Measurements from ENCODE around the gene NID2.

Gene NID2

GRCh38 chr14:52053044-52053443, 15.8 kb downstream of the NID2 start:
- no peak overlapping the region for H3K27ac ChIP-seq
- H3K36me3 ChIP-seq: no peaks in the 10 kb centered on the region
- H3K4me3 ChIP-seq (ENCODE audit: low read depth in 1 of 2, low read length in 1 of 2): no peak overlapping the region
- no peaks in the 10 kb centered on the region for H3K9me3 ChIP-seq
- H3K27me3 ChIP-seq: peaks cover 26% of the 10 kb centered on the region
- H3K4me1 ChIP-seq (ENCODE audit: control insufficient read depth in 1 of 2, insufficient read depth in 1 of 2, low read depth in 1 of 2, low read length in 1 of 2): no peaks in the 10 kb centered on the region
- TF ChIP-seq, protein P1, sequence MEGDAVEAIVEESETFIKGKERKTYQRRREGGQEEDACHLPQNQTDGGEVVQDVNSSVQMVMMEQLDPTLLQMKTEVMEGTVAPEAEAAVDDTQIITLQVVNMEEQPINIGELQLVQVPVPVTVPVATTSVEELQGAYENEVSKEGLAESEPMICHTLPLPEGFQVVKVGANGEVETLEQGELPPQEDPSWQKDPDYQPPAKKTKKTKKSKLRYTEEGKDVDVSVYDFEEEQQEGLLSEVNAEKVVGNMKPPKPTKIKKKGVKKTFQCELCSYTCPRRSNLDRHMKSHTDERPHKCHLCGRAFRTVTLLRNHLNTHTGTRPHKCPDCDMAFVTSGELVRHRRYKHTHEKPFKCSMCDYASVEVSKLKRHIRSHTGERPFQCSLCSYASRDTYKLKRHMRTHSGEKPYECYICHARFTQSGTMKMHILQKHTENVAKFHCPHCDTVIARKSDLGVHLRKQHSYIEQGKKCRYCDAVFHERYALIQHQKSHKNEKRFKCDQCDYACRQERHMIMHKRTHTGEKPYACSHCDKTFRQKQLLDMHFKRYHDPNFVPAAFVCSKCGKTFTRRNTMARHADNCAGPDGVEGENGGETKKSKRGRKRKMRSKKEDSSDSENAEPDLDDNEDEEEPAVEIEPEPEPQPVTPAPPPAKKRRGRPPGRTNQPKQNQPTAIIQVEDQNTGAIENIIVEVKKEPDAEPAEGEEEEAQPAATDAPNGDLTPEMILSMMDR (IDR thresholded peaks at IDR 0.05): no peak

GRCh38 chr14:52052288-52052943, 16.4 kb downstream of the NID2 start:
- H3K36me3 ChIP-seq: no peaks in the 10 kb centered on the region
- no peaks in the 10 kb centered on the region for H3K4me1 ChIP-seq (ENCODE audit: control insufficient read depth in 1 of 2, insufficient read depth in 1 of 2, low read depth in 1 of 2, low read length in 1 of 2)
- H3K27me3 ChIP-seq: peaks cover 24% of the 10 kb centered on the region
- no peaks in the 10 kb centered on the region for H3K9me3 ChIP-seq
- H3K4me3 ChIP-seq (ENCODE audit: low read depth in 1 of 2, low read length in 1 of 2): no peak overlapping the region
- no peak overlapping the region for H3K27ac ChIP-seq
- TF ChIP-seq, protein P1 (IDR thresholded peaks at IDR 0.05): no peak

GRCh38 chr14:52051871-52052270, 17.0 kb downstream of the NID2 start:
- no peak overlapping the region for H3K27ac ChIP-seq
- no peaks in the 10 kb centered on the region for H3K36me3 ChIP-seq
- H3K4me3 ChIP-seq (ENCODE audit: low read depth in 1 of 2, low read length in 1 of 2): no peak overlapping the region
- TF ChIP-seq, protein P1 (IDR thresholded peaks at IDR 0.05): no peak
- no peaks in the 10 kb centered on the region for H3K4me1 ChIP-seq (ENCODE audit: control insufficient read depth in 1 of 2, insufficient read depth in 1 of 2, low read depth in 1 of 2, low read length in 1 of 2)
- peaks cover 24% of the 10 kb centered on the region for H3K27me3 ChIP-seq
- H3K9me3 ChIP-seq: no peaks in the 10 kb centered on the region

DNA sequence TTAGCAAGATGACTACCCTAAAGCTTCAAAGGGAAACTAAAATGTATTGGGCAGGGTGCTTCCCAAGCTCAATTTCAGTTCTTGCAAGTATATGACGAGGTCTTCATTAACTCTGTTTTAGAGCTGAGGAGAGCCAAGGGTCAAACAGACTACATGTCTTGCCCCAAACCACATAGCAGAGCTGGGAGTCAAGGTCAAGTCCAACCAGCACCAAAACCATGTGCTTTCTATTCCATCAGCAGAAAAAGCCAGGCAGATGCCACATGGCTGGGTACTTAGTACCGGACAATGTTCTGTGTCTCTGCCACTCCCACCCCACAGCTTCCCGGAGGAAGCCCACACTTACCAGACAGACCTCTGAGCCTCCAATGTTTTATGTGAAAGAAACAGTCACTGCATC, 17.6 kb downstream of the NID2 start:
- no peak overlapping the region for H3K4me3 ChIP-seq (ENCODE audit: low read depth in 1 of 2, low read length in 1 of 2)
- H3K4me1 ChIP-seq (ENCODE audit: control insufficient read depth in 1 of 2, insufficient read depth in 1 of 2, low read depth in 1 of 2, low read length in 1 of 2): no peaks in the 10 kb centered on the region
- H3K27ac ChIP-seq: no peak overlapping the region
- TF ChIP-seq, protein P1 (IDR thresholded peaks at IDR 0.05): no peak
- no peaks in the 10 kb centered on the region for H3K9me3 ChIP-seq
- peaks cover 20% of the 10 kb centered on the region for H3K27me3 ChIP-seq
- H3K36me3 ChIP-seq: no peaks in the 10 kb centered on the region

GRCh38 chr14:52049721-52050588, 18.9 kb downstream of the NID2 start:
- Histone ChIP-seq H3K27me3 (peaks cover 10% of the 10 kb centered on the region), H3K36me3 (no peaks in the 10 kb centered on the region), H3K9me3 (no peaks in the 10 kb centered on the region), H3K4me1 (ENCODE audit: control insufficient read depth in 1 of 2, insufficient read depth in 1 of 2, low read depth in 1 of 2, low read length in 1 of 2) (no peaks in the 10 kb centered on the region), H3K4me3 (ENCODE audit: low read depth in 1 of 2, low read length in 1 of 2) (no peak overlapping the region), H3K27ac (no peak overlapping the region)
- TF ChIP-seq, protein P1 (IDR thresholded peaks at IDR 0.05): no peak
